Neural cell (in vitro differentiated cells): ENCODE measurements around the gene RHOF.

Experiments used
- CTCF ChIP-seq: fragments of 450-650 bp; IDR thresholded peaks from 2 replicates; pipeline ENCODE4 v1.5.1; 2014; ENCODE audit warnings: antibody characterized with exemption, mild to moderate bottlenecking, moderate library complexity; ENCODE audit not compliant: poor library complexity, severe bottlenecking
- EP300 ChIP-seq: fragments of 450-650 bp; conservative IDR thresholded peaks from 2 replicates; pipeline ENCODE4 v1.6.1; 2014; ENCODE audit warnings: antibody characterized with exemption, mild to moderate bottlenecking, moderate library complexity; ENCODE audit not compliant: poor library complexity, severe bottlenecking
- POLR2AphosphoS5 ChIP-seq: IDR thresholded peaks from 2 replicates; pipeline ENCODE4 v1.6.1; 2012
- RAD21 ChIP-seq: fragments of 450-650 bp; conservative IDR thresholded peaks from 2 replicates; pipeline ENCODE4 v1.6.1; 2014; ENCODE audit warnings: antibody characterized with exemption, mild to moderate bottlenecking, moderate library complexity
- TAF1 ChIP-seq: IDR thresholded peaks from 2 replicates; pipeline ENCODE4 v1.6.1; 2012; ENCODE audit warnings: low read depth
- TF ChIP-seq, protein P1 (sequence below): IDR thresholded peaks from 2 replicates; pipeline ENCODE4 v1.6.1; 2012; ENCODE audit warnings: borderline replicate concordance

- TF ChIP-seq CTCF (no peak), RAD21 (no peak), POLR2AphosphoS5 (no peak), EP300 (no peak), TAF1 (no peak)
- TF ChIP-seq, protein P1, sequence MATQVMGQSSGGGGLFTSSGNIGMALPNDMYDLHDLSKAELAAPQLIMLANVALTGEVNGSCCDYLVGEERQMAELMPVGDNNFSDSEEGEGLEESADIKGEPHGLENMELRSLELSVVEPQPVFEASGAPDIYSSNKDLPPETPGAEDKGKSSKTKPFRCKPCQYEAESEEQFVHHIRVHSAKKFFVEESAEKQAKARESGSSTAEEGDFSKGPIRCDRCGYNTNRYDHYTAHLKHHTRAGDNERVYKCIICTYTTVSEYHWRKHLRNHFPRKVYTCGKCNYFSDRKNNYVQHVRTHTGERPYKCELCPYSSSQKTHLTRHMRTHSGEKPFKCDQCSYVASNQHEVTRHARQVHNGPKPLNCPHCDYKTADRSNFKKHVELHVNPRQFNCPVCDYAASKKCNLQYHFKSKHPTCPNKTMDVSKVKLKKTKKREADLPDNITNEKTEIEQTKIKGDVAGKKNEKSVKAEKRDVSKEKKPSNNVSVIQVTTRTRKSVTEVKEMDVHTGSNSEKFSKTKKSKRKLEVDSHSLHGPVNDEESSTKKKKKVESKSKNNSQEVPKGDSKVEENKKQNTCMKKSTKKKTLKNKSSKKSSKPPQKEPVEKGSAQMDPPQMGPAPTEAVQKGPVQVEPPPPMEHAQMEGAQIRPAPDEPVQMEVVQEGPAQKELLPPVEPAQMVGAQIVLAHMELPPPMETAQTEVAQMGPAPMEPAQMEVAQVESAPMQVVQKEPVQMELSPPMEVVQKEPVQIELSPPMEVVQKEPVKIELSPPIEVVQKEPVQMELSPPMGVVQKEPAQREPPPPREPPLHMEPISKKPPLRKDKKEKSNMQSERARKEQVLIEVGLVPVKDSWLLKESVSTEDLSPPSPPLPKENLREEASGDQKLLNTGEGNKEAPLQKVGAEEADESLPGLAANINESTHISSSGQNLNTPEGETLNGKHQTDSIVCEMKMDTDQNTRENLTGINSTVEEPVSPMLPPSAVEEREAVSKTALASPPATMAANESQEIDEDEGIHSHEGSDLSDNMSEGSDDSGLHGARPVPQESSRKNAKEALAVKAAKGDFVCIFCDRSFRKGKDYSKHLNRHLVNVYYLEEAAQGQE: no peak
These were observed 5.8 kb upstream of the RHOF start for GRCh38 chr12:121799156-121799841.
